IMR-90 (cell line): ENCODE measurements around the gene HELZ. TPM values are rescaled to one million over a fixed set of nuclear protein-coding genes. Genes with fewer than 3 reads are reported as not detected.

Experiments
- ATAC-seq: fragments of 200-7000 bp; cut with Tn5 transposase; 2 replicates; pipeline ENCODE4 v1.9.1; 2020; ENCODE audit warnings: low read depth, mild to moderate bottlenecking, moderate library complexity
- BruUV-seq: library from RNA; stranded (reverse); fragments of 400-500 nt; replicated peaks from 2 replicates; lab custom pipeline; 2021; lab: Mats Ljungman, UMichigan
- CTCF ChIA-PET: fragments of 300-600 bp; formaldehyde crosslinking; extraction: SDS; loops from one replicate; lab custom pipeline; 2021; ENCODE audit warnings: antibody characterized with exemption; lab: Yijun Ruan, JAX
- POLR2A ChIA-PET: fragments of 300-600 bp; sonication (Branson Sonifier 250); formaldehyde crosslinking; loops from one replicate; lab custom pipeline; 2022; ENCODE audit warnings: antibody characterized with exemption; ENCODE audit not compliant: unreplicated experiment; lab: Charles Lee
- DNase-seq: peaks from one replicate; pipeline ENCODE4 v3.0.0; 2013
- H2AFZ ChIP-seq: replicated peaks from 2 replicates; pipeline ENCODE3; 2013; ENCODE audit warnings: low read length, mild to moderate bottlenecking; ENCODE audit not compliant: poor library complexity
- H2AK5ac ChIP-seq: 2 replicates; pipeline ENCODE4 v1.6.1; 2013; ENCODE audit warnings: low read depth, low read length, inconsistent platforms
- H2AK9ac ChIP-seq: replicated peaks from 2 replicates; pipeline ENCODE3; 2013; ENCODE audit warnings: mild to moderate bottlenecking, low read depth, low read length, moderate library complexity; ENCODE audit not compliant: poor library complexity
- H2BK120ac ChIP-seq: 2 replicates; pipeline ENCODE4 v1.6.1; 2013; ENCODE audit warnings: low read depth, low read length, inconsistent platforms
- H2BK15ac ChIP-seq: 3 replicates; pipeline ENCODE4 v1.6.1; 2013; ENCODE audit warnings: low read depth, low read length, inconsistent platforms
- H2BK20ac ChIP-seq: 2 replicates; pipeline ENCODE4 v1.6.1; 2013; ENCODE audit warnings: low read depth, mild to moderate bottlenecking, inconsistent platforms, low read length, moderate library complexity
- H2BK5ac ChIP-seq: 2 replicates; pipeline ENCODE4 v1.6.1; 2013; ENCODE audit warnings: mild to moderate bottlenecking, low read depth, low read length, inconsistent platforms; ENCODE audit not compliant: poor library complexity, severe bottlenecking
- H3K14ac ChIP-seq: replicated peaks from 2 replicates; pipeline ENCODE4 v1.6.1; 2013; ENCODE audit warnings: low read depth, low read length, inconsistent platforms
- H3K18ac ChIP-seq: 2 replicates; pipeline ENCODE4 v1.6.1; 2013; ENCODE audit warnings: low read depth, low read length, control low read depth
- H3K23ac ChIP-seq: 2 replicates; pipeline ENCODE4 v1.6.1; 2013; ENCODE audit warnings: low read depth, low read length, inconsistent platforms
- H3K27ac ChIP-seq: 2 replicates; pipeline ENCODE4 v1.5.1; 2013; ENCODE audit warnings: mild to moderate bottlenecking, control low read depth, low read length; ENCODE audit not compliant: insufficient read depth
- H3K27me3 ChIP-seq: 2 replicates; pipeline ENCODE4 v1.6.1; 2013; ENCODE audit warnings: low read length; ENCODE audit not compliant: control insufficient read depth, insufficient read depth
- H3K36me3 ChIP-seq: 2 replicates; pipeline ENCODE4 v1.6.1; 2013; ENCODE audit warnings: low read length, mixed read lengths; ENCODE audit not compliant: control insufficient read depth, insufficient read depth
- H3K4ac ChIP-seq: 2 replicates; pipeline ENCODE4 v1.6.1; 2013; ENCODE audit warnings: low read depth, low read length, inconsistent platforms
- H3K4me1 ChIP-seq: 2 replicates; pipeline ENCODE4 v1.6.1; 2013; ENCODE audit warnings: low read length, mixed read lengths; ENCODE audit not compliant: control insufficient read depth, insufficient read depth
- H3K4me2 ChIP-seq: 2 replicates; pipeline ENCODE4 v1.6.1; 2013; ENCODE audit warnings: low read depth, mild to moderate bottlenecking, control low read depth, low read length, moderate library complexity
- H3K4me3 ChIP-seq: 2 replicates; pipeline ENCODE4 v1.5.1; 2013; ENCODE audit warnings: low read depth, mild to moderate bottlenecking, control low read depth, low read length, moderate library complexity; ENCODE audit not compliant: insufficient read depth
- H3K56ac ChIP-seq: 2 replicates; pipeline ENCODE4 v1.6.1; 2013; ENCODE audit warnings: low read length, inconsistent platforms; ENCODE audit not compliant: insufficient read depth; ENCODE audit errors: extremely low read depth
- H3K79me1 ChIP-seq, 2 experiments: 2 replicates each; pipeline ENCODE4 v1.6.1; 2013; ENCODE audit warnings: low read length in 2 of 2, inconsistent platforms in 1 of 2, low read depth in 1 of 2
- H3K9ac ChIP-seq: 2 replicates; pipeline ENCODE4 v1.6.1; 2013; ENCODE audit warnings: low read depth, low read length, control low read depth
- H3K9me1 ChIP-seq: 2 replicates; pipeline ENCODE4 v1.6.1; 2013; ENCODE audit warnings: low read length, inconsistent platforms; ENCODE audit not compliant: insufficient read depth
- H3K9me3 ChIP-seq: 2 replicates; pipeline ENCODE4 v1.6.1; 2013; ENCODE audit warnings: low read length; ENCODE audit not compliant: control insufficient read depth, insufficient read depth
- H4K20me1 ChIP-seq: 2 replicates; pipeline ENCODE4 v1.6.1; 2013; ENCODE audit warnings: low read length, inconsistent platforms; ENCODE audit not compliant: insufficient read depth
- H4K5ac ChIP-seq: 2 replicates; pipeline ENCODE4 v1.6.1; 2013; ENCODE audit warnings: mild to moderate bottlenecking, low read depth, low read length, control low read depth
- H4K8ac ChIP-seq, 2 experiments: 2 replicates each; pipeline ENCODE4 v1.6.1; 2013; ENCODE audit warnings: low read depth in 2 of 2, low read length in 2 of 2, control low read depth in 1 of 2, inconsistent platforms in 1 of 2
- H4K91ac ChIP-seq: 2 replicates; pipeline ENCODE4 v1.6.1; 2013; ENCODE audit warnings: low read depth, low read length, inconsistent platforms; ENCODE audit not compliant: insufficient read depth
- BHLHE40 ChIP-seq: fragments of 150-350 bp; IDR thresholded peaks from 2 replicates; pipeline ENCODE4 v1.6.1; 2016; ENCODE audit warnings: mild to moderate bottlenecking, low read depth, low read length
- CEBPB ChIP-seq: IDR thresholded peaks from 2 replicates; pipeline ENCODE4 v1.6.1; 2012; ENCODE audit warnings: low read depth, low read length, improper control_type of control experiment
- CHD1 ChIP-seq: IDR thresholded peaks from 2 replicates; pipeline ENCODE4 v1.6.1; 2012; ENCODE audit warnings: low read depth, low read length, improper control_type of control experiment
- CTCF ChIP-seq: conservative IDR thresholded peaks from 2 replicates; pipeline ENCODE4 v1.5.1; 2012; ENCODE audit warnings: mild to moderate bottlenecking, low read depth, low read length, improper control_type of control experiment
- ELK1 ChIP-seq: fragments of 150-350 bp; IDR thresholded peaks from 2 replicates; pipeline ENCODE4 v1.6.1; 2016; ENCODE audit warnings: low read depth, mild to moderate bottlenecking, low read length, moderate library complexity, borderline replicate concordance
- FOS ChIP-seq: fragments of 150-350 bp; IDR thresholded peaks from 2 replicates; pipeline ENCODE4 v1.6.1; 2016; ENCODE audit warnings: low read depth, low read length
- MAFK ChIP-seq: IDR thresholded peaks from 2 replicates; pipeline ENCODE4 v1.6.1; 2012; ENCODE audit warnings: low read depth, low read length, improper control_type of control experiment
- MAZ ChIP-seq: IDR thresholded peaks from 2 replicates; pipeline ENCODE4 v1.6.1; 2012; ENCODE audit warnings: low read depth, mild to moderate bottlenecking, low read length, improper control_type of control experiment, moderate library complexity, borderline replicate concordance
- MXI1 ChIP-seq: IDR thresholded peaks from 2 replicates; pipeline ENCODE4 v1.6.1; 2012; ENCODE audit warnings: low read depth, mild to moderate bottlenecking, low read length, moderate library complexity, borderline replicate concordance
- NFE2L2 ChIP-seq: fragments of 150-350 bp; IDR thresholded peaks from 2 replicates; pipeline ENCODE4 v1.6.1; 2016; ENCODE audit warnings: low read depth, mild to moderate bottlenecking, low read length
- POLR2A ChIP-seq: IDR thresholded peaks from 2 replicates; pipeline ENCODE4 v1.6.1; 2012; ENCODE audit warnings: mild to moderate bottlenecking, low read depth, low read length
- RAD21 ChIP-seq: IDR thresholded peaks from 2 replicates; pipeline ENCODE4 v1.6.1; 2012; ENCODE audit warnings: low read length, improper control_type of control experiment
- RFX5 ChIP-seq: IDR thresholded peaks from 2 replicates; pipeline ENCODE4 v1.8.0; 2012; ENCODE audit warnings: low read depth, mild to moderate bottlenecking, low read length, moderate library complexity
- SMC3 ChIP-seq: fragments of 150-350 bp; IDR thresholded peaks from 2 replicates; pipeline ENCODE4 v1.6.1; 2016; ENCODE audit warnings: low read depth, mild to moderate bottlenecking, antibody characterized with exemption, low read length, moderate library complexity
- USF2 ChIP-seq: fragments of 150-350 bp; IDR thresholded peaks from 2 replicates; pipeline ENCODE4 v1.6.1; 2017; ENCODE audit warnings: mild to moderate bottlenecking, antibody characterized with exemption, low read length, low read depth
- WGBS, 2 experiments: methylation state at CpG; one replicate each; pipeline versions ENCODE4 v1.1.5 to v1.1.7; 2013; ENCODE audit warnings: missing lambda C conversion rate in 2 of 2; ENCODE audit not compliant: insufficient read length in 1 of 2; ENCODE audit errors: extremely low coverage in 2 of 2; 5-methylcytosine and 5-hydroxymethylcytosine counted together
- dilution Hi-C: fragments of 300-500 bp; cut with HindIII; formaldehyde crosslinking; loops from one replicate; pipeline ENCODE4 v1.14.3; 2018; ENCODE audit warnings: low sequenced_read_pairs; ENCODE audit not compliant: unreplicated experiment
- in situ Hi-C: fragments of 300-500 bp; cut with MboI; formaldehyde crosslinking; loops from 3 replicates; pipeline ENCODE4 v1.14.3; 2019; ENCODE audit warnings: low sequenced_read_pairs, inconsistent platforms, mixed read lengths
- intact Hi-C: fragments of 100-400 bp; cut with micrococcal nuclease; formaldehyde crosslinking; loops from 2 replicates; pipeline ENCODE4 v1.10.0; 2022
- polyA plus RNA-seq, 3 experiments: library from polyadenylated mRNA; depleted of rRNA; stranded (reverse); fragments of >200 nt; gene quantifications; 2 replicates each; pipeline ENCODE4 v1.2.3, GENCODE V29; 2012; ENCODE audit warnings: low replicate concordance in 1 of 3
- total RNA-seq: library from RNA; depleted of rRNA; stranded (reverse); fragments of >200 nt; gene quantifications from 2 replicates; pipeline ENCODE4 v1.2.3, GENCODE V29; 2012

HELZ gene
- total and polyA plus RNA-seq, 2 of the 4 experiments (the other 2 are of a cell fraction), result 8.0 to 60.6 TPM

- H3K27me3 ChIP-seq, result peaks cover 7% of the 10 kb centered on the region
- dilution Hi-C loops (no loop called here), in situ Hi-C loops (no loop called here), intact Hi-C loops (no loop called here)
- H2AK9ac ChIP-seq, result peak overlapping the region; percentile 24
- H3K56ac ChIP-seq, result no peak overlapping the region
- no peak overlapping the region for H2BK5ac ChIP-seq
- BruUV-seq, result no TSS peak
- H3K23ac ChIP-seq, result no peak overlapping the region
- DNase-seq (no peak), ATAC-seq (no peak)
- H2BK120ac ChIP-seq, result no peak overlapping the region
- no peak overlapping the region for H4K8ac ChIP-seq
- H3K9me3 ChIP-seq, result peaks cover 9% of the 10 kb centered on the region
- H3K4ac ChIP-seq, result no peak overlapping the region
- no peak overlapping the region for H3K4me2 ChIP-seq
- WGBS, 2 experiments, result 80% methylated on average over 10 of the region's 19 CpGs; no CpG with 5 or more reads in 1 of the 2 experiments
- CTCF ChIA-PET, result no interaction called here
- no peak overlapping the region for H3K9ac ChIP-seq
- no peak overlapping the region for H2BK15ac ChIP-seq
- no peaks in the 10 kb centered on the region for H3K79me1 ChIP-seq
- H2BK20ac ChIP-seq, result no peak overlapping the region
- no peak overlapping the region for H2AFZ ChIP-seq
- H3K36me3 ChIP-seq, result no peaks in the 10 kb centered on the region
- H3K4me3 ChIP-seq, result no peak overlapping the region
- 0 out of 2 replicates have a peak, but pooled peaks cover 4% of the 10 kb centered on the region for H4K20me1 ChIP-seq
- H3K27ac ChIP-seq, result no peak overlapping the region
- TF ChIP-seq NFE2L2 (no peak), MXI1 (no peak), POLR2A (no peak), CEBPB (no peak), MAFK (no peak), RFX5 (no peak), ELK1 (no peak), BHLHE40 (no peak), FOS (no peak), CTCF (no peak), RAD21 (no peak), CHD1 (no peak), MAZ (no peak), USF2 (no peak), SMC3 (no peak)
- no peak overlapping the region for H4K5ac ChIP-seq
- no peak overlapping the region for H4K91ac ChIP-seq
- H3K4me1 ChIP-seq, result no peaks in the 10 kb centered on the region
- no peak overlapping the region; the same call in 1 of the 2 replicates for H3K14ac ChIP-seq
- POLR2A ChIA-PET, result no interaction called here
- H3K18ac ChIP-seq, result no peak overlapping the region
- no peak overlapping the region for H2AK5ac ChIP-seq
- peaks cover 5% of the 10 kb centered on the region for H3K9me1 ChIP-seq
Observed at GRCh38 chr17:67054011-67054591, 190.9 kb downstream of the HELZ start.
